HG02938 (cell line): ENCODE data around the gene SH3TC1.

Experiments used
- ATAC-seq: cut with Tn5 transposase; IDR thresholded peaks from one replicate; pipeline ENCODE4 v1.9.1; 2021; ENCODE audit warnings: mild to moderate bottlenecking, moderate library complexity; ENCODE audit not compliant: unreplicated experiment

Gene SH3TC1

DNA sequence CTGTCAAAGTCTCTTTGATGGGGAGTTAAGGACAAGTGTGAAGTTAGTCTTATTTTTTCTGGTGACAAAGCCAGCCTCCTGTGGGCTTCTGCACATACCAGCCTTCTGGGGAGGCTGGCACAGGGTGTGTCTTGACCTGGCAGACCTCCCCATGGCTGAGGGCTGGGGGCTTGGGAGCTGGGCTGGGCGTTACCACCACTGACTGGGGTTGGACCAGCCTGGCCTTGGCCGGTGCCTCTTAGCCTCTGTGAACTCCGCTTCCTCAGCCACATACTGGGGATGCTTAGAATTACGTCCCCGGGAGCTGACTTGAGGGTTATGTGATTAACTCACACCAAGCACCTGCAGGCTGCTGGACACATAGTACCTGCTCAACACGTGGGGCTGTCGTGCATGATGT lies 14.0 kb downstream of the SH3TC1 start:
- ATAC-seq, result no peak

DNA sequence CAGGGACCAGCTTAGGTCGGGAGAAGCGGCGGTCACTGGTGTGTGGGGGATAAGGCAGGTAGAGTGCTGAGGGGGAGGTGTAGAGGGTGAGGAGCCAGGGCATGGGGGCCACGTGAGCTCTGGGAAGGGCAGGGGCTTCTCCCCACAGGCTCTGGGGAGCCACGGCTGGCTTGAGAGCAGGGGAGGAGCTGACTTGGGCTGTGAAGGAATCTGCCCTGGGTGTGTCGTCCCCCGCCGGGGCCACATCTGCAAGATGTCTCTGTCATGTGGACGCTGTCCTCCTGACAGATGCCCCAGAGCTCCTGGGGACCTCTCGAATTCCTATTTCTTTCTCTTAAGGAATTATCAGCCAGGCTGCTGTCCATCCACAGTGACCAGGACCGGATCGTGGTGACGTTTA lies 15.0 kb downstream of the SH3TC1 start:
- no peak for ATAC-seq

DNA sequence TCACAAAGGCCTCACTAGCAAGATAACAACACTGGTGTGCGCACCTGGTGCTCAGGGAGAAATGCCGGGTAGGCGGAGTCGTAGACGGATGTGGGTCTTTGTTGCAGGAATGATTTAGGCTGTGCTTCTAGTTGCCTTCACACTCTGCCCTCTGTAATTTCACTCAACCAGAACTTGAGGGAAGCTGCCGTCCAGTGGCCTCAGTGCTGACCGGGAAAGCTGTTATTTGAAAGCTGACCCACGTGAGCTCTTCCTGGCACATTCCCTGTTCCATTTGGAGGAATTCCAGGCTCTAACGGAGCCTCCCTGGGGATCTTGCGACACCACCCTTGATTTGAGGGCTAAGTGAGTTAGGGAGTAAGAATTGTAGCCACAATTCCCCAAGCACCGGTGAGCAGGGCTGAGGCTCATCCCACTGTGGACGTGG lies 15.9 kb downstream of the SH3TC1 start:
- no peak for ATAC-seq

DNA sequence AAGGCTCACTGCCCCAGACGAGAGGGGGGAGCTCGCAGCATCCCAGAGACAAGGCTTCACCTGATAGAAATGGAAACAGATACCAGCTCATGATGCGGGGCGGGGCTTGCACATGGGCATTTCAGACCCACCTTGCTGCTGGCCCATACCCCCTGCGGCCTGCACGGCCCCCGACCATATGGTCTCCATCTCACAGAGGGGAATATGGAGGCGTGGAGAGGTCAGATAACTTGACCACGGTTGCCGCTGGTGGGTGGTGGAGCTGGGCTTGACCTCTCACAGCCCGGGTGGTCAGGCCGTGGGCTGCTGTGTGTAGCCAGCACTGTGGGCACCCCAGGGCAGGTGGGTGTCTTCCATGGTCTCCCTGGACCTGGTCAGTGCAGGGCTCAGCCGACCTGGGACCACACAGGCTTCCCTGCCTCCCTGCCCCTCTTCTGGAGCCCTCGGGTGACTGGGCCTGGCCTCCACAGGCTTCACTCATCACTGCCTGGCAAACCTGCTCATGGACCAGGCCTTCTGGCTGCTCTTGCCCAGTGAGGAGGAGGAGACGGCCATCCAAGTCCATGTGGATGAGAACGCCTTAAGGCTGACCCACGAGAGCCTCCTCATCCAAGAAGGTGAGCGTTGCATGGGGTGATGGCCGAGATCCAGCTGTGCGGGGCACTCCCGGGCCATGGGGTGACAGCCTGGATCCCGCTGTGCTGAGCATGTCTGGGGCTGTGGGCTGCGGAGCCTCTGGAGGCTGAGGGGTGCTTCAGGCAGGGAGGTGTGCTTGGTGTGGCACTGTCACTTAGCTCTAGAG lies 16.8 kb downstream of the SH3TC1 start:
- ATAC-seq, result no peak

DNA sequence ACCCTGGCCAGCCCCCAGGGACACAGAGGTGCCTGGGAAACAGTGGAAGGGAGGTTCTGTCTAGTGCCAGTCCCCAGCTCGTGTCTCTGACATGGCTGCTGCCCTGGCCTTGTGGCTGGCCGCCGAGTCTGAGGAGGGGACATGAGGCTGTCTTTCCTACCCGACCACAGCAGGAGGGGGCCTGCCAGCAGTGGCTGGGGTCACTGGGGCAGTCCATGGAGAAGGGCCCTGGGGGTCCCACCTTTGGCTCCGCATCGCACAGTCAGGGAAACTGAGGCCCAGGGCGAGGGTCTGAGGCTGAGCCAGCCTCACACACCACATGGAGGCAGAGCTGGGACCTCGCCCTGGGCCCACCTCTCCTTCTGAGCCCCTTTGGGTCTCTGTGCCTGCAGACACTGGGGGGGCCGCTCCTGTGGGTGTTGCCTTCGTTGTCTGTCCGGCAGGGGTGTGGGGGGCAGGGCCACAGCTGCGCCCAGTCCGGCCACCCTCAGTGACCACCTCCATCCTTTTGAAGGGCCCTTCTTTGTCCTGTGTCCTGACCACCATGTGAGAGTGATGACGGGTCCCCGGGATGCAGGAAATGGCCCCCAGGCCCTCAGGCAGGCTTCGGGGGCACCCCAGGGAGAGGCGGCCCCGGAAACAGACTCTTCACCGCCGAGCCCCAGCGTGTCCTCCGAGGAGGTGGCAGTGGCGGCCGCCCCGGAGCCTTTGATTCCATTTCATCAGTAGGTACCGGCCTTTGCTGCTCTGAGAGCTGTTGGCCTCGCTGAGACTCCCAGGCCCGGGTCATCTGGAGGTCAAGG lies 17.6 kb downstream of the SH3TC1 start:
- ATAC-seq, result no peak

DNA sequence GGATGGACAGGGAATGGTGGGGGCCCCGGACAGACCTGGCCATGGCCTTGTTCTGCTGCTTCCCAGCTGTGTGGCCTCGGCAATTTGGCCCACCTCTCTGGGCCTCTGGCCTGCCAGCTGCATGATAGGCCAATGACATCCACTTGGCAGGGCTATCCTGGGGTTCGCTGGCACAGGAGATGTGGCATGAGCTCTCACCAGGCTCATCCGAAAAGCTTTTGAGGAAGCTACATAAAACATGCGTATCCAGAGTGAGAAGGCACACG lies 18.1 kb downstream of the SH3TC1 start:
- no peak for ATAC-seq

DNA sequence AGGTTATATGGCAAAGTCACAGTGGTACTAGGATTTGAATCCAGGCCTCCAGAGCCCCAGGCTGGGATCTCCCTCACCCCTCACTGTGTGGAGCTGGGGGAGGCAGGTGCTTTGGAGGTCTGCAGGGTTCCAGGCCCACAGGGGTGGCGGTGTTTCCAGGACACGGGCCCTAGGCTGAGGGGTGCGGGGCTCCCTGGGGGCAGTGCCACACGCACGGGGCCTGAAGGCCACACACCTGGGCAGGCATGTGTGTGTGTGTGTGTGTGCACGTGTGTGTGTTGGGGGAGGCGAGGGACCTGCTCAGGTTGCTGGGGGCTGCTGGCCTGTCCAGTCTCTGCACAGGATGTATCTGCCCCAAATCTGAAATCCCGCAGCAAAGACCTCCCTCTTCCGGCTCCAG lies 18.8 kb downstream of the SH3TC1 start:
- no peak for ATAC-seq

DNA sequence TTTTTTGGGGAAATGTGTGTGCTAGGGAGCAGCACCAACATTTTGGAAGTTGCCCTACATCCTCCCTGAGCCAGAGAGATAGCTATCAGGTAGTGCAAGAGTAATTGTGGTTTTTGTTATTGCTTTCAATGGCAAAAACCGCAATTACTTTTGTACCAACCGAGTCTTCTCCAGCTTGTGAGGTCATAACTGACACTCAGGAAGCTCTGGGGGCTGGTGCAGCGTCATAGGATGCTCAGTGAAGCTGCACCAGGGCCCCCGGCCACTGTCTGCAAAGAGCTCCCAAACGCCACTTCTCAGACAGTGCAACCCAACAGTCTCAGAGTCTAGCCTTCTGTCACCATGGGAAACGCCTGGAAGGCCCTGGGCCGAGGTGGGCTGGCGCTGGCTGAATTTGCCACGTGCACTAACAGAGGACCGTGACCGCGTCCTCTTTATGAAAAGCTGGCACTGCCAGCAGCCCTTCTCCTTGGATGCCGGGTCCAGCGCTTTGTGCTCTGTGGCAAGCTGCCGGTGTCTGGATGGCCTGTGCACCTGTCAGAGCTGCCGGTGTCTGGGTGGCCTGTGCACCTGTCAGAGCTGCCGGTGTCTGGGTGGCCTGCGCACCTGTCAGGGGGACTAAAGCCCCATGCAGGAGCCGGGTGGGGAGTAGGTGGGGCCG lies 19.4 kb downstream of the SH3TC1 start:
- no peak for ATAC-seq

DNA sequence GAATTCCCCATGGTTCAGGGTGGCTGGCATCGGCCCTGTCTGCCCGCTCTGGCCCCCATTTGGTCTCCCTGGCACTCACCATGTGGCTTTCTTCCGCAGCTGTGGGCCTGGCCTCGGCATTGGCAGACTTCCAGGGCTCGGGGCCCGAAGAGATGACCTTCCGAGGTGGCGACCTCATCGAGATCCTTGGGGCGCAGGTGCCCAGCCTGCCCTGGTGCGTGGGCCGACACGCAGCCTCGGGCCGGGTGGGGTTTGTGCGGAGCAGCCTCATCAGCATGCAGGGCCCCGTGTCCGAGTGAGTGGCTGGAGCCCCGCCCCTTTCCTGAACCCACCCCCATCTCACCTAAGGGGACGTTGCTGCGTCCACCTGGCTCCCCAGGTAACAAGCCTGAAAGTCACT lies 20.1 kb downstream of the SH3TC1 start:
- no peak for ATAC-seq

DNA sequence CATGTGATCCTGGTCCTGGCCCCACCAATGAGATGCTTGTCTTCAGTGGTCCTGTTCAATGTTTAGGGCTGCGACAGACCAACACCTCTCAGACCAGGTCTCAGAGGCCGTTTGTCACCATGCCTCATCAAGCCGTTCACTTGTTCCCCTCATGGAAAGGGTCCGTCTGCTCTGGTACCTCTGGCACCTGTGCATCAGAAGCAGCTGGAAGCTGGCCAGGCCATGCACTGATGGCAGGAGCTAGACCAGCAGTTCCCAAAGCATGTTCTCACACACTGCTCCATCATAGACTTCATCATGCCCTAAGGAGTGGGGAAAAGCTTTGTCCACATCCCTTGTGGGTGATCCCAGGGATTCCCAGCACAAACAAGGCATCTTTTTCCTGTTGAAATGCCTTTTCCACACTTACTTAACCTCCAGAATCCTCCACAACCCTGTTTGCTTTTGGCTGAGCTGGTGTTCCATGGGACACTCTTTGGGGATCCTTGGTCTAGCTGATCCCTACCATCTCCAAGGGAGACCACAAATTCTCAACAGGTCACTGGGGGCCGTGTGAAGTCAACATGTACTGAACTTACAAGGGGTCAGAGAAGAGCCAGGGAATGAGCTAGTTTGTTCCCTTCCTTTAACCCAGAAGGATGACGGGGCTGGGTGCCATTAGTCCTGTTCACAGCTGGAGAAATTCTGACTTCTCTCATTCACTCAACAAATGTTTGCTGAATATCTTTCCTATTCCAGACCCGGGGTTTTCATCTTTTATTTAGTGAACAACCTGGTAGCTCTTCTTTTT lies 21.8 kb downstream of the SH3TC1 start:
- ATAC-seq, result no peak

DNA sequence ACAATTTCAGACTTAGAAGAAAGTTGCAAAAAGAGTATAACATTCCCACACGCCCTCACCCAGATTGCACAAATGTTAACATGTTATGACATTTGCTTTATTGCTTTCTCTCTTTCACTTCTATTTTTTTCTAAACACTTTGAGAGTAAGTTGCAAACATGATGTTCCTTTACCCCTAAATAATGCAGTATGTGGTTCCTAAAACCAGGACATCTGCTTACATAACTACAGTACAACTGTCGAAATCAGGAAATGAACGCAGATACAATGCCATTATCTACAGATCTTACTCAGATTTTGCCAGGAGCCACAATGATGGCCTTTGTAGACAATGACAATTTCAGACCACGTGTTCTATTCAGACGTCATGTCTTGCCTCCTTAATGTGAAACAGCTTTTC lies 22.4 kb downstream of the SH3TC1 start:
- no peak for ATAC-seq

DNA sequence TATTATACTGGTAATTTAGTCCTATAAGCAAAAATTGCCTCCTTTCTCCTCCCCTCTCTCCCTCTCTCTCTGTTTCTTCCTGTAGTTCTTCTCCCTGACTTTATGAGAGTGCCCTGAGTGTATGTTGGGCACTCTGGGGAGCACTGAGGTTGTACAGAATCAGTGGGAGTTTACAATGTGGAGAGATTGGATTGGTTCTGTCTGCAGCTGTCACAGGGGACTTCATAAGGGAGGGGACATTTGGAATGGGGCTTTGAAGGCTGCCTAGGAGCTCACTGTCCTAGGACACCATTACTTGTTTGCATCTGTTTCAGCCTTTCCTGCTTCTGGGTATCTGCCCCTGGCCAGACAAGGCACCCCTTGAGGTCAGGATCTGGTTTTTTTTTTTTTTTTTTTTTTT lies 22.9 kb downstream of the SH3TC1 start:
- ATAC-seq, result no peak

DNA sequence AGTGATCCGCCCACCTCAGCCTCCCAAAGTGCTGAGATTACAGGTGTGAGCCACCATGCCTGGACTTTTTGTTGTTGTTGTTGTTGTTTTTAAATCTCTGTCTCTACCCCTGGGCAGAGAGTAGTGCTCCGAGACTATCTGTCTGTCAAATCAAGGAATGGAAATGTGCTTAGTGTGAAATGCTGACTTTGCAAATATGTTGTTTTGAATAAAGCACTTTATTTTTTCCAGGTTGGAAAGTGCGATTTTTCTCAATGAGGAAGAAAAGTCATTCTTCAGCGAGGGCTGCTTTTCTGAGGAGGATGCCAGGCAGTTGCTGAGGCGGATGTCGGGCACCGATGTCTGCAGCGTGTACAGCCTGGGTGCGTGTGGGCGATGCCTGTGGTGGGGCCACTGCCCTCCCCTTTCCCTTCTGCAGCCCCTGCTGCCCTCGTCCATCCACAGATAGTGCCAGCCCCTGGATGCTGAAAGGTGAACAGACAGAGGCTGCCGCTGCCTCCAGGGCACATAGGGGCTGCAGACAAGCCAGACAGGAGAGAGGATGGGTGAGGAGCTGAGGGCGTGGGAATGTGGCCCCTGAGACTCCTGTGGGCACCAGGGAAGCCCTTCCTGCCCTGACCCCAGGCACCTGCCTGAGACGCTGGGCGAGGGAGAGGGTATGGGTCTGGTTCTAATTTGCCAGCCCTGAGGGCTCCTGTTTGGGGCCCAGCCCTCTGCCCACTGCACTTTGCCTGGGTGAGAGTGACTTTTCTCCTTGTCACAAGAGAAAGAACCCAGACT lies 23.7 kb downstream of the SH3TC1 start:
- ATAC-seq, result no peak

DNA sequence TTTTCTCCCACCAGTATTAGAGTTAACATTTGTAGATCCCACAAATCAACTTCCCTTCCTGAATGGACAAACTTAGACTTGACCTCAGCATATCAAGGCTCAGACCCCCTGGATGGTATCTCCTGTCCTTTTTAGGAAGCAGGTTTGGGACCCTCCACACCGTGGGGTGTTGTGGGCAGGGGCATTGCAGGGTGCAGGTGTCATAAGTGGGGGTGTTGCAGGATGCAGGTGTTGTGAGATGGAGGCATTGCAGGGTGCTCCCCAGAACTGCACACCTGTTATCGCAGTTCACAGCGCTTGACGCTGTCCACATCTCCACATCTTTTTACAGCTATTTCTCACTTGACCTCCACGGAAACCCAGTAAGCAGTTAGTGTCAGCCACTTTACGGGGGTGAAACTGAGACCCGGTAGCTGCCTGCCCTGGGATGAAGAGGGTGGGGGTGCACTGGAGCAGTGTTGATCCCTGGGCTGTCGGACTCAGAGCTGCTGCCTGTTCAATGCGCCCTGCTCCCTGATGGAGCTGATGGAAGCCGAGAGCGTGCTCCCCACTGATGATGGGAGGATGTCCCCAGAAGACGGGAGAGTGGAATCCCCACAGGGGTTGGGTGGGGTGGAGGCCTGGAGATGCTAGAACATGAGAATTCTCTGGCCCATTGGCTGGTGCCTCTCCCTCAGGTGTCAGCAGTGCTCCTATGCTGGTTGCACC lies 25.3 kb downstream of the SH3TC1 start:
- ATAC-seq, result no peak

DNA sequence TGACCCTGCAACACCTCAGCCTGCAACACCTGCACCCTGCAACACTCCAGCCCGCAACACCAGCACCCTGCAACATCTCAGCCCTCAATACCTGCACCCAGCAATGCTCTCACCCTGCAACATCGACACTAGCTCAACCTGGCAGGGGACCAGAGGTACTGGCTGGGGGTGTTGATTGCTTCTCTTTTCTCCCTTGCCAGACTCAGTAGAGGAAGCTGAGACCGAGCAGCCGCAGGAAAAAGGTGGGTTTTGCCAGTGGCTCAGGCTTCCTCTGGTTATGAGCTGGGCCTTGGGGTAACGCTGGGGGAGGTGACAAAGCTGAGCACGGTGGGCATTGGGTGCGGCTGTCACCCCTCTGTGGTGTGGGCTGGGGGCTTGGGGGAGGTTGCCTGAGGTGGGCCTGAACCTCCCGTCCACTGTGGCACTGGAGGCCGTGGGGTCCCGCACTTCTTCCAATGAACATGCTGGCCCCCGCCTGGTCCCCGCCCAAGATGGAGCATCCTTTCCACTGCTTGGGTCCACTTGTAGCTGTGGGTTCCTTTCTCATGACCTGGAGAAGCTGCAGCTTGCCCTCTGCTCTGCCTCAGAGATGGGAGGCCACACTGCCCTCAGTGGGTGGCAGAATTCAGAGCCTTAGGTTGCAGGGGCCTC lies 26.0 kb downstream of the SH3TC1 start:
- no peak for ATAC-seq

DNA sequence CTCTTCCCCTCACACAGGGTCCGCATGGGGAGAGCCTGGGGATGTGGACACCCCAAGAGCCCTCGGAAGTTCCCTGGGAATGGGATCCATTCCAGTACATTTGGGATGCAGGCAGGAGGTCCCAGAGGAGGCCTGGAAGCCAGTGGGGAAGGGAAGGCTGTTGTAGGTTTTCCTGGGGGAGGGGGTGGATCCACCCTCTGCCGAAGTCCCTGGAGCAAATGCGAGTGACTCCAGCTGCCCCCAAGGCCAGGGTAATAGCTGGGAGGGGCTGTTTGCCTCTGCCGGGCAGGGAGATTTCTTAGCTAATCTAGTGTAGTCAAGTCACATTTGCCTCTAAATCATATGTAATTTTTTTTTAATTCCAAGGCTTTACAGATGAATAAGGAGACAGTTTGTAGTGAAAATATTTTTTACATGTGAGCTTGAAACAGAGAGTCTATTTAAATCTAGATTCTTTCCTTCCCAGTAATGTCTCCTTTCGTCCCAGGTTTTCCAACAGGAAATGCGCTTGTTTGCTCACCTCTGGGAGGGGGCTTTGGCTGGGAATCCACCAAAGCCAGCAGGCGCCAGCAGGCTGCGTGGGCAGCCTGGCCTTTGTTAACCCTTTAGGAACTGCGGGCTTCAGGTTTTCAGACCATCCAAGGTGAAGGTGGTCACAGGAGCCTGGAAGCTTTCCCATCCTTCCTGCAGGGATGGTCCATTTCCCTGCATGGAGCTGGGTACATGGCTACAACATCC lies 26.8 kb downstream of the SH3TC1 start:
- ATAC-seq, result no peak

DNA sequence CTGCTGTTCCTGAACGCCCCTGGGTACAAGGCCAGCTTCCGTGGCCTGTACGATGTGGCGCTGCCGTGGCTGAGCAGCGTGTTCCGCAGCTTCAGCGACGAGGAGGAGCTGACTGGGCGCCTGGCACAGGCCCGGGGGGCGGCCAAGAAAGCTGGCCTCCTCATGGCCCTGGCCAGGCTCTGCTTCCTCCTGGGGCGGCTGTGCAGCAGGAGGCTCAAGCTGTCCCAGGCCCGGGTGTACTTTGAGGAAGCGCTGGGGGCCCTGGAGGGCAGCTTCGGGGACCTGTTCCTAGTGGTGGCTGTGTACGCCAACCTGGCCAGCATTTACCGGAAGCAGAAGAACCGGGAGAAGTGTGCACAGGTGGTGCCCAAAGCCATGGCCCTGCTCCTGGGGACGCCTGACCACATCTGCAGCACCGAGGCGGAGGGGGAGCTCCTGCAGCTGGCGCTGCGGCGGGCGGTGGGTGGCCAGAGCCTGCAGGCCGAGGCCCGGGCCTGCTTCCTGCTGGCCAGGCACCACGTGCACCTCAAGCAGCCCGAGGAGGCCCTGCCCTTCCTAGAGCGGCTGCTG lies 28.2 kb downstream of the SH3TC1 start:
- no peak for ATAC-seq

DNA sequence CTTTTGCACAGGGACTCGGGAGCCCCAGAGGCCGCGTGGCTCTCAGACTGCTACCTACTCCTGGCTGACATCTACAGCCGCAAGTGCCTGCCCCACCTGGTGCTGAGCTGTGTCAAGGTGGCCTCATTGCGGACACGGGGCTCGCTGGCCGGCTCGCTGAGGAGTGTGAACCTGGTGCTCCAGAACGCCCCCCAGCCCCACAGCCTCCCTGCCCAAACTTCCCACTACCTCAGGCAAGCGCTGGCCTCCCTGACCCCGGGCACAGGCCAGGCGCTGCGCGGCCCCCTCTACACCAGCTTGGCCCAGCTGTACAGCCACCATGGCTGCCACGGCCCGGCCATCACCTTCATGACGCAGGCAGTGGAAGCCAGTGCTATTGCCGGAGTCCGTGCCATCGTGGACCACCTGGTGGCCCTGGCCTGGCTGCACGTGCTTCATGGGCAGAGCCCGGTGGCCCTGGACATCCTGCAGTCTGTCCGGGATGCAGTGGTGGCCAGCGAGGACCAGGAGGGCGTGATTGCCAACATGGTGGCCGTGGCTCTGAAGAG lies 28.8 kb downstream of the SH3TC1 start:
- no peak for ATAC-seq
